ENCODE data around the gene PPIE. TPM values are rescaled to one million over a fixed set of nuclear protein-coding genes. Genes with fewer than 3 reads are reported as not detected.

PPIE gene
- total and polyA plus RNA-seq, 2 donors (not counting 1 experiment from before 2014, with no cell fraction given): 68.6 to 78.3 TPM

DNA sequence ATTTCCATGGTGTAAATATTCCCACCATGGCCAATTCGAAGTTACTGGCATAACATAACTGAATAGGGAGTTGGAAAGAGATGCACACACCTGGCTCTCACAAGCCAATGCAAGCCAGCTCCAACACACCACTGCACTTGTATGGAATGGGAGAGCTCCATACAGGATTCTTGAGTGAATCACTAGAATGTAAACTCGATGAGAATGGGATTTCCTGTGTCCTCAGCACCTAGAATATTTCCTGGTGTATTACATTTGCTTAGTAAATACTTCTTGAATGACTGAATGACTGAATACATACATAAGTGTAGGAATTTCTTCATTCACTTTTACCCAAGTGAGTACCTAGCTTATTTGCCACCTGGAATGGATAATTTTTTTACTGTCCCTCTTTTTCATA lies 16.2 kb upstream of the PPIE start:
- POLR2A ChIA-PET: no interaction called here
- H3K79me2 ChIP-seq (ENCODE audit: control insufficient read depth, insufficient read depth, low read length): no peaks in the 10 kb centered on the region
- TF ChIP-seq CTCF (IDR thresholded peaks at IDR 0.05) (no peak), EZH2 (IDR thresholded peaks at IDR 0.05; ENCODE audit: borderline replicate concordance, insufficient read depth, low read depth, low read length, poor library complexity, severe bottlenecking) (no peak)
- H2AFZ ChIP-seq (ENCODE audit: insufficient read depth, low read depth, low read length, poor library complexity, severe bottlenecking): no peak overlapping the region
- intact Hi-C loops (cut with micrococcal nuclease): loop anchor here (10.0 kb wide), 1 partner anchor 72 kb away; no protein-coding TSS in a partner anchor
- WGBS (ENCODE audit: insufficient coverage): no CpG with 5 or more reads among the region's 2 CpGs
- H3K27me3 Mint-ChIP-seq: peaks cover 33% of the 10 kb centered on the region
- no peak overlapping the region for H3K4me2 ChIP-seq (replicated peaks; ENCODE audit: low read depth, low read length, poor library complexity, severe bottlenecking)
- H3K27me3 ChIP-seq (replicated peaks in 1 of 4; ENCODE audit: control extremely low read depth in 1 of 4, control insufficient read depth in 3 of 4, insufficient read depth in 4 of 4, low read length in 3 of 4): peaks cover 0 to 12% (median 7%) of the 10 kb centered on the region in 4 experiments
- H3K4me1 Mint-ChIP-seq: peaks cover 3% of the 10 kb centered on the region
- no peak overlapping the region for H3K9ac ChIP-seq (ENCODE audit: low read length)
- no peak overlapping the region for H3K27ac Mint-ChIP-seq
- DNase-seq: no peak
- H4K20me1 ChIP-seq (ENCODE audit: control insufficient read depth, insufficient read depth, low read length, poor library complexity, severe bottlenecking): no peaks in the 10 kb centered on the region
- H3K4me1 ChIP-seq (ENCODE audit: control insufficient read depth in 2 of 2, insufficient read depth in 2 of 2, low read length in 2 of 2): peaks cover 0 to 1% of the 10 kb centered on the region in 2 donors
- H3K9me3 Mint-ChIP-seq (ENCODE audit: insufficient read depth): no peaks in the 10 kb centered on the region
- H3K4me3 ChIP-seq (ENCODE audit: control extremely low read depth in 1 of 5, extremely low read depth in 1 of 5, insufficient read depth in 1 of 5, low read depth in 2 of 5, low read length in 4 of 5): no peak overlapping the region
- no peaks in the 10 kb centered on the region for H3K9me3 ChIP-seq (ENCODE audit: control extremely low read depth in 1 of 3, control insufficient read depth in 2 of 3, insufficient read depth in 1 of 3, low read length in 2 of 3)
- CTCF ChIA-PET: interaction anchor here (1.2 kb wide), 1 partner anchor 116 kb away, joined by 4 read pairs; no protein-coding TSS in a partner anchor
- no peak overlapping the region for H3K27ac ChIP-seq (ENCODE audit: low read length in 2 of 2)
- H3K4me3 Mint-ChIP-seq: no peak overlapping the region
- ATAC-seq (ENCODE audit: low read depth): no peak
- no peaks in the 10 kb centered on the region for H3K36me3 ChIP-seq (replicated peaks in 1 of 2; ENCODE audit: control extremely low read depth in 1 of 2, control insufficient read depth in 1 of 2, extremely low read depth in 1 of 2, insufficient read depth in 2 of 2, low read length in 1 of 2)

- no peaks in the 10 kb centered on the region for H4K20me1 ChIP-seq (ENCODE audit: control insufficient read depth, insufficient read depth, low read length, poor library complexity, severe bottlenecking)
- no peaks in the 10 kb centered on the region for H3K9me3 ChIP-seq (ENCODE audit: control extremely low read depth in 1 of 3, control insufficient read depth in 2 of 3, insufficient read depth in 1 of 3, low read length in 2 of 3)
- peaks cover 0 to 30% (median 9%) of the 10 kb centered on the region in 4 experiments for H3K27me3 ChIP-seq (replicated peaks in 1 of 4; ENCODE audit: control extremely low read depth in 1 of 4, control insufficient read depth in 3 of 4, insufficient read depth in 4 of 4, low read length in 3 of 4)
- Mint-ChIP-seq H3K9me3 (ENCODE audit: insufficient read depth) (no peaks in the 10 kb centered on the region), H3K27ac (no peak overlapping the region), H3K27me3 (peaks cover 48% of the 10 kb centered on the region), H3K4me3 (no peak overlapping the region), H3K4me1 (peaks cover 11% of the 10 kb centered on the region)
- H3K4me1 ChIP-seq (ENCODE audit: control insufficient read depth in 2 of 2, insufficient read depth in 2 of 2, low read length in 2 of 2): peaks cover 0 to 5% of the 10 kb centered on the region in 2 donors
- ChIA-PET CTCF (interaction anchor here (2.8 kb wide), 1 partner anchor 121 kb away, joined by 8 read pairs; no protein-coding TSS in a partner anchor), POLR2A (interaction anchor here (0.7 kb wide), 1 partner anchor 10 kb away, joined by 6 read pairs; no protein-coding TSS in a partner anchor)
- intact Hi-C loops (cut with micrococcal nuclease): loop anchor here (10.0 kb wide), 1 partner anchor 68 kb away; no protein-coding TSS in a partner anchor
- ATAC-seq (ENCODE audit: low read depth) (no peak), DNase-seq (no peak)
- no peaks in the 10 kb centered on the region for H3K36me3 ChIP-seq (replicated peaks in 1 of 2; ENCODE audit: control extremely low read depth in 1 of 2, control insufficient read depth in 1 of 2, extremely low read depth in 1 of 2, insufficient read depth in 2 of 2, low read length in 1 of 2)
- WGBS (ENCODE audit: insufficient coverage): no CpG with 5 or more reads among the region's 3 CpGs
- H3K27ac ChIP-seq (ENCODE audit: low read length in 2 of 2): no peak overlapping the region
- no peaks in the 10 kb centered on the region for H3K79me2 ChIP-seq (ENCODE audit: control insufficient read depth, insufficient read depth, low read length)
- no peak overlapping the region for H3K9ac ChIP-seq (ENCODE audit: low read length)
- no peak overlapping the region for H3K4me3 ChIP-seq (ENCODE audit: control extremely low read depth in 1 of 5, extremely low read depth in 1 of 5, insufficient read depth in 1 of 5, low read depth in 2 of 5, low read length in 4 of 5)
- H2AFZ ChIP-seq (ENCODE audit: insufficient read depth, low read depth, low read length, poor library complexity, severe bottlenecking): no peak overlapping the region
- TF ChIP-seq CTCF (IDR thresholded peaks at IDR 0.05): no peak
- no peak for TF ChIP-seq EZH2 (IDR thresholded peaks at IDR 0.05; ENCODE audit: borderline replicate concordance, insufficient read depth, low read depth, low read length, poor library complexity, severe bottlenecking)
- H3K4me2 ChIP-seq (replicated peaks; ENCODE audit: low read depth, low read length, poor library complexity, severe bottlenecking): no peak overlapping the region
Measured at GRCh38 chr1:39726600-39726999, 12.1 kb upstream of the PPIE start.

Data from B cell (primary cell).